Left lung (tissue), 10 donors: ENCODE results near the gene MARK1. TPM values are rescaled to one million over a fixed set of nuclear protein-coding genes. Genes with fewer than 3 reads are reported as not detected.

Source experiments
- ATAC-seq: fragments of 200-7000 bp; cut with Tn5 transposase; one replicate; pipeline ENCODE4 v1.9.1; 2020; ENCODE audit warnings: moderate library complexity
- DNase-seq, 4 donors: peaks; one replicate each; pipeline ENCODE4 v3.0.0-alpha.2; 2013 to 2020
- H3K27ac ChIP-seq, 2 donors: fragments of 200-600 bp; sonication (generic) in 1 of 2; one replicate each; pipeline versions ENCODE4 v1.5.0 to v1.8.0; 2020 to 2021
- H3K27me3 ChIP-seq, 2 donors: fragments of 200-600 bp; sonication (generic) in 1 of 2; one replicate each; pipeline versions ENCODE4 v1.5.0 to v1.8.0; 2020 to 2021
- H3K36me3 ChIP-seq, 2 donors: fragments of 200-600 bp; sonication (generic) in 1 of 2; one replicate each; pipeline versions ENCODE4 v1.5.0 to v1.8.0; 2020 to 2021
- H3K4me1 ChIP-seq, 2 donors: fragments of 200-600 bp; one replicate each; pipeline ENCODE4 v1.8.0; 2021
- H3K4me3 ChIP-seq, 2 donors: fragments of 200-600 bp; sonication (generic) in 1 of 2; one replicate each; pipeline versions ENCODE4 v1.5.0 to v1.8.0; 2020 to 2021; ENCODE audit warnings: mild to moderate bottlenecking in 1 of 2
- H3K9me3 ChIP-seq, 2 donors: fragments of 200-600 bp; sonication (generic) in 1 of 2; one replicate each; pipeline versions ENCODE4 v1.5.0 to v1.8.0; 2020 to 2021
- intact Hi-C, 2 donors: fragments of 100-400 bp; cut with DNase I; formaldehyde crosslinking; loops; one replicate each; pipeline versions ENCODE4 v1.11.2 to v1.14.2; 2022
- polyA plus RNA-seq, 6 donors: library from polyadenylated mRNA; unstranded; fragments of 120-200 nt; gene quantifications; one replicate each; pipeline ENCODE4 v1.2.1, GENCODE V29; 2013; ENCODE audit not compliant: insufficient read length in 6 of 6
- total RNA-seq, 2 donors: library from RNA; stranded (reverse); fragmentation: NEBNext Ultra II Directional; extraction: Animal tissue kit (Norgen Biotek cat#: 25700); gene quantifications; one replicate each; pipeline ENCODE4 v1.2.1, GENCODE V29; 2021
- TF ChIP-seq, protein P1 (sequence below), 2 donors: fragments of 200-600 bp; sonication (generic) in 1 of 2; IDR thresholded peaks; one replicate each; pipeline versions ENCODE4 v1.5.0 to v1.8.0; 2021; ENCODE audit warnings: antibody characterized with exemption in 2 of 2
- donor health status: DM: no; HTN: yes; CAD: no.
- donor health status: DM: no; HTN: no; CAD: no.

MARK1 gene
- total and polyA plus RNA-seq, 8 donors: 3.1 to 9.7 (median 8.6) TPM

DNA sequence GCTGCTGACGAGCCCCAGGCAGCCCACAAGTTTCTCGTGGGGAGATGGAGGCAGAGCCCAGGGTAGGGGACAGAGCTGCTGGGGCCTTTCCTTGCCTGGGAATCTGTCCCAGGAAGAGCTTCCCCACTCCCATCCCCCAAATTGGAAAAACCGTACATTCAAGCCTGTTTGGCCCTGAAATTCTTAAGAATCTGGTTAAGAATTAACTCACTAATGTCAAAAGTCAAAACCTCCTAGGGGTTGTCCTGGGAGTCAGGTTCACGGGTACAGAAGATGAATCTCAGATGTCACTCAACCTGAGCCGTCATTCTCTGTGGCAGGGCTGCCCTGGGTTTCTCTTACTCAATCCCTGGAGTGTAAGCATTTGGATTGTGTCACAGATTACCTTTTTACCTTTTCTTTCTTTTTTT is 170.7 kb downstream of the MARK1 start:
- H3K27me3 ChIP-seq: no peaks in the 10 kb centered on the region
- no peaks in the 10 kb centered on the region for H3K4me1 ChIP-seq
- ATAC-seq (no peak), DNase-seq (no peak)
- TF ChIP-seq, protein P1, sequence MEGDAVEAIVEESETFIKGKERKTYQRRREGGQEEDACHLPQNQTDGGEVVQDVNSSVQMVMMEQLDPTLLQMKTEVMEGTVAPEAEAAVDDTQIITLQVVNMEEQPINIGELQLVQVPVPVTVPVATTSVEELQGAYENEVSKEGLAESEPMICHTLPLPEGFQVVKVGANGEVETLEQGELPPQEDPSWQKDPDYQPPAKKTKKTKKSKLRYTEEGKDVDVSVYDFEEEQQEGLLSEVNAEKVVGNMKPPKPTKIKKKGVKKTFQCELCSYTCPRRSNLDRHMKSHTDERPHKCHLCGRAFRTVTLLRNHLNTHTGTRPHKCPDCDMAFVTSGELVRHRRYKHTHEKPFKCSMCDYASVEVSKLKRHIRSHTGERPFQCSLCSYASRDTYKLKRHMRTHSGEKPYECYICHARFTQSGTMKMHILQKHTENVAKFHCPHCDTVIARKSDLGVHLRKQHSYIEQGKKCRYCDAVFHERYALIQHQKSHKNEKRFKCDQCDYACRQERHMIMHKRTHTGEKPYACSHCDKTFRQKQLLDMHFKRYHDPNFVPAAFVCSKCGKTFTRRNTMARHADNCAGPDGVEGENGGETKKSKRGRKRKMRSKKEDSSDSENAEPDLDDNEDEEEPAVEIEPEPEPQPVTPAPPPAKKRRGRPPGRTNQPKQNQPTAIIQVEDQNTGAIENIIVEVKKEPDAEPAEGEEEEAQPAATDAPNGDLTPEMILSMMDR (IDR thresholded peaks at IDR 0.05): no peak
- H3K36me3 ChIP-seq: peaks cover 0 to 8% of the 10 kb centered on the region in 2 donors
- H3K9me3 ChIP-seq: no peaks in the 10 kb centered on the region
- H3K27ac ChIP-seq: no peak overlapping the region
- intact Hi-C loops: no loop called here
- H3K4me3 ChIP-seq: no peak overlapping the region

DNA sequence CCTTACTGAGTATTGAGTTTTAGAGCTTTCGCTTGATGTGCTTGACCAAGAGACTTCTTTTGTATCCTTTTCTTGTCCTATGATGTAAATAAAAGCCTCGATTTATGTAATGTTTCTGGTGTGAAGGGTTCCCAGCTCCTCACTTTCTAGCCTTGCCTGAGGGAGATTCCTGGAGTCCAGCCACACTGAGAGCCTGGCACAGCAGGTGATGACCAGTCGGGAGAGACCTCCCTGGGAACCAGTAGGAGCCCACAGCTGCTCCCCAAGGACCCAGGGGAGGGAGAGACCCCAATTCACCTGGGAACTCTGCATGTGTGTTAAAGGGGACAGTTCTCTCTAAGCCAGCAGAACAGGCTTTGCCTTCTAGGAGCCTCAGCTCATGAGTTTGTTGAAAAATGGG is 171.1 kb downstream of the MARK1 start:
- Histone ChIP-seq H3K27me3 (no peaks in the 10 kb centered on the region), H3K9me3 (no peaks in the 10 kb centered on the region), H3K4me1 (no peaks in the 10 kb centered on the region), H3K36me3 (peaks cover 0 to 8% of the 10 kb centered on the region in 2 donors), H3K27ac (no peak overlapping the region), H3K4me3 (no peak overlapping the region)
- ATAC-seq (no peak), DNase-seq (no peak)
- TF ChIP-seq, protein P1 (IDR thresholded peaks at IDR 0.05): no peak
- intact Hi-C loops: no loop called here

DNA sequence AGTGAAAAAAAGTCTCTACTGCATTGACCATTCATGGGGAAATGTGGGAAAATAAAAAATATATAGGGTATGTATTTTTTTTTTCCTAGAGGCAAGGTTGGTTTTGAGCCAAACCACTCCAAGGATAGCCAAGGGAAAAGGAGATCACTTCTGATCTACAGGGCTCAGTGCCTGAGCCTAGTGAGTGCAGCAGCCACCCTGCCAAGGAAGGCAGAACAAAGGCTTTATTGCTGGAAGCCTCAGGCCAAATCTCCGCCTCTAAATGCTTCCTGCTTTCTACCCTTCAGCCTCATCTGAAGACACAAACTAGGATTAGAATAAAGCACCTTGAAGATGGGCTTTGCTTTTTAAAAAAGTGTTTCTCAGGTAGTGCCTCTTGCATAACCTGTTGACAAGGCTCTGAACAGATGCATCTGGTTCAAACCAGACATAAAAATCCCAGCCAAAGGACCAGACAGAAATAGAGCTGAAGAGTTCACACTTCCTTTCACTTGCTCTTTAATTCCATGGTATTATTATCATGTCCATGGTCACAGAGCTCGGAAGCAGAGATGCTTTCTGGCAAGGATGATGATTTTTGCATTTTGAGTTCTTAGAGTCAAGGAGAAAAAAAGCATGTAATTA is 172.7 kb downstream of the MARK1 start:
- Histone ChIP-seq H3K9me3 (no peaks in the 10 kb centered on the region), H3K27ac (no peak overlapping the region), H3K27me3 (no peaks in the 10 kb centered on the region), H3K36me3 (peaks cover 0 to 8% of the 10 kb centered on the region in 2 donors), H3K4me1 (no peaks in the 10 kb centered on the region), H3K4me3 (no peak overlapping the region)
- peak in 1 of 4 donors; percentile 64 for DNase-seq
- intact Hi-C loops: no loop called here
- TF ChIP-seq, protein P1 (IDR thresholded peaks at IDR 0.05): no peak
- no peak for ATAC-seq

DNA sequence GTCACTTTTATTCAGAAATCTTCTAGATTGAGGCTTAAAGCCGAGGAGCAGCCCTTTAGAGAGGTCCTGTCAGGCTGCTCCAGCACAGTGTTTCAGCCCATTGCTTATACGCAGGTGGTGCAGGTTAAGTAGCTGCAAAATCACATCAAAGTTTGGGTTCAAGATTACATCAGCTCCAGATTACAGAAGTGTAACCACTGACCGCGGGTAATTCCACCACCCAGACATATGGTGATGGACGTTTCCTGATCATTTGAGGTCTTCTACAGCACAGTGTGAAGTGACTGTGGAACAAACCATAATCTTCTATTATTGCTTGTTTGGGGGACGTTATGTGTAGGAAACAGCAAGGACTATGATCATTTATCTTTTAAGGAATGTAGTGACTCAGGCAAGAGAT is 174.0 kb downstream of the MARK1 start:
- Histone ChIP-seq H3K9me3 (no peaks in the 10 kb centered on the region), H3K4me1 (no peaks in the 10 kb centered on the region), H3K4me3 (no peak overlapping the region), H3K27me3 (no peaks in the 10 kb centered on the region), H3K36me3 (peaks cover 0 to 5% of the 10 kb centered on the region in 2 donors), H3K27ac (no peak overlapping the region)
- no peak for DNase-seq
- intact Hi-C loops: no loop called here
- TF ChIP-seq, protein P1 (IDR thresholded peaks at IDR 0.05): no peak
- no peak for ATAC-seq

DNA sequence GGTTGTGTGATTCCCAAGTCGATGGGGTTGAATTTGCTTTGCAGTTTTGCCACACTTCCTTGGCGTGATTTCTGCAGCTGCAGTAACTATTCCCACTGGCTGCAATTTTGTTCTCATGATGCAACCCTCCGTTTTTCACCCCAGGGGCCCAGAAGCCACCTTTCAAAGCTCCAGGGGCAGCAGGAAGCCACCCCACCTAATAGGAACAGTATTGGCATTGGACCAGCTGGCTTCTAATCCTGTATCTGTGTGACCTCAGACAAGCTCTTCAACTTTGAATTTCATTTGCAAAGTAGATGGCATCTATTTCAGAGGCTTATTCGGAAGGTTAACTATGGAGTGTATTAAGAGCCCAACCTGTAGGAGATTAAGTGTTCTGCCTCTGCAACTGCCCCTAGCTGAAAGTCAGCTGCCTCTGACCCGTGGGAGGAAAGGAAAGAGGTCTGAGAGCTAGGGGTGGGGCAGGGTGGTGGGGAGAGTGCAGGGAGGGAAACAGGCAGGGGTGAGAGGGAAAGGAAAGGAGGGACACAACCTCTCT is 174.9 kb downstream of the MARK1 start:
- Histone ChIP-seq H3K9me3 (no peaks in the 10 kb centered on the region), H3K4me3 (no peak overlapping the region), H3K27ac (no peak overlapping the region), H3K27me3 (no peaks in the 10 kb centered on the region), H3K36me3 (no peaks in the 10 kb centered on the region), H3K4me1 (no peaks in the 10 kb centered on the region)
- intact Hi-C loops: no loop called here
- TF ChIP-seq, protein P1 (IDR thresholded peaks at IDR 0.05): no peak
- DNase-seq (no peak), ATAC-seq (no peak)
